Endothelial cell (in vitro differentiated cells): ENCODE measurements around the gene ESR1. TPM values are rescaled to one million over a fixed set of nuclear protein-coding genes. Genes with fewer than 3 reads are reported as not detected.
A peak's percentile ranks its signal among the peaks of the same experiment; 100 is the strongest.

Experiments
- DNase-seq: peaks from one replicate; pipeline ENCODE4 v3.0.0; 2021; ENCODE audit warnings: low spot score
- H3K27ac Mint-ChIP-seq: one replicate; pipeline ENCODE4 v1.8.0; 2021; ENCODE audit warnings: mixed read lengths, inconsistent platforms; ENCODE audit not compliant: unreplicated experiment
- H3K27me3 Mint-ChIP-seq: one replicate; pipeline ENCODE4 v1.8.0; 2021; ENCODE audit warnings: mild to moderate bottlenecking, moderate library complexity, mixed read lengths, inconsistent platforms; ENCODE audit not compliant: unreplicated experiment
- H3K36me3 Mint-ChIP-seq: one replicate; pipeline ENCODE4 v1.8.0; 2021; ENCODE audit warnings: mild to moderate bottlenecking, low read depth, mixed read lengths, inconsistent platforms; ENCODE audit not compliant: unreplicated experiment
- H3K4me1 Mint-ChIP-seq: one replicate; pipeline ENCODE4 v1.8.0; 2021; ENCODE audit warnings: mild to moderate bottlenecking, mixed read lengths, inconsistent platforms; ENCODE audit not compliant: unreplicated experiment
- H3K4me3 Mint-ChIP-seq: one replicate; pipeline ENCODE4 v1.8.0; 2021; ENCODE audit warnings: mild to moderate bottlenecking, mixed read lengths, inconsistent platforms; ENCODE audit not compliant: unreplicated experiment
- H3K9me3 Mint-ChIP-seq: one replicate; pipeline ENCODE4 v1.8.0; 2021; ENCODE audit warnings: mixed read lengths, inconsistent platforms; ENCODE audit not compliant: unreplicated experiment
- total RNA-seq: library from RNA; stranded (reverse); fragmentation: NEBNext Ultra II Directional; extraction: Animal tissue kit (Norgen Biotek cat#: 25700); gene quantifications from one replicate; pipeline ENCODE4 v1.2.1, GENCODE V29; 2021; ENCODE audit not compliant: unreplicated experiment
- TF ChIP-seq, protein P1 (sequence below): fragments of 200-600 bp; sonication (generic); IDR thresholded peaks from one replicate; pipeline ENCODE4 v1.5.0; 2021; ENCODE audit warnings: antibody characterized with exemption; ENCODE audit not compliant: unreplicated experiment

ESR1 gene
- total RNA-seq, 1 donor from 2014 or later, result 0.05 TPM

DNA sequence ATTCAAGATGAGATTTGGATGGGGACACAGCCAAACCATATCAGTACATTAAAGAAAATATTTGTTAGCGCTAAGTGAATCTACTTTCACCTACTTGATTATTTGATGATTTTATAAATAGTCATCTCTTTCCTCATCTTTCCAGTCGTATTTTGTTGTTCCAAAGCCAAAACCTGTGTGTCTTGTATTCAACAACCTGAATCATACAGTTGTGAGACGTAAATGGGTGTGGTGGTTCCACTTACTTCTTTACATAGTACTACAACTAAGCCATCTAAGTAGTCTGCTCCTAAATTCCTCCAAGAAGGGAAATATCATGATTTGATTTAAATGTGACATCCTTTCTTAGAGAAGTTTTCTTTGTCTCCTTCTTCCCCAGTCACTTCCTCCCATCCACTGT, 132.8 kb downstream of the ESR1 start:
- no peak for DNase-seq
- H3K27ac Mint-ChIP-seq, result no peak overlapping the region
- no peaks in the 10 kb centered on the region for H3K9me3 Mint-ChIP-seq
- H3K4me3 Mint-ChIP-seq, result no peak overlapping the region
- H3K36me3 Mint-ChIP-seq, result no peaks in the 10 kb centered on the region
- H3K4me1 Mint-ChIP-seq, result no peaks in the 10 kb centered on the region
- TF ChIP-seq, protein P1, sequence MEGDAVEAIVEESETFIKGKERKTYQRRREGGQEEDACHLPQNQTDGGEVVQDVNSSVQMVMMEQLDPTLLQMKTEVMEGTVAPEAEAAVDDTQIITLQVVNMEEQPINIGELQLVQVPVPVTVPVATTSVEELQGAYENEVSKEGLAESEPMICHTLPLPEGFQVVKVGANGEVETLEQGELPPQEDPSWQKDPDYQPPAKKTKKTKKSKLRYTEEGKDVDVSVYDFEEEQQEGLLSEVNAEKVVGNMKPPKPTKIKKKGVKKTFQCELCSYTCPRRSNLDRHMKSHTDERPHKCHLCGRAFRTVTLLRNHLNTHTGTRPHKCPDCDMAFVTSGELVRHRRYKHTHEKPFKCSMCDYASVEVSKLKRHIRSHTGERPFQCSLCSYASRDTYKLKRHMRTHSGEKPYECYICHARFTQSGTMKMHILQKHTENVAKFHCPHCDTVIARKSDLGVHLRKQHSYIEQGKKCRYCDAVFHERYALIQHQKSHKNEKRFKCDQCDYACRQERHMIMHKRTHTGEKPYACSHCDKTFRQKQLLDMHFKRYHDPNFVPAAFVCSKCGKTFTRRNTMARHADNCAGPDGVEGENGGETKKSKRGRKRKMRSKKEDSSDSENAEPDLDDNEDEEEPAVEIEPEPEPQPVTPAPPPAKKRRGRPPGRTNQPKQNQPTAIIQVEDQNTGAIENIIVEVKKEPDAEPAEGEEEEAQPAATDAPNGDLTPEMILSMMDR, result no peak
- H3K27me3 Mint-ChIP-seq, result no peaks in the 10 kb centered on the region

DNA sequence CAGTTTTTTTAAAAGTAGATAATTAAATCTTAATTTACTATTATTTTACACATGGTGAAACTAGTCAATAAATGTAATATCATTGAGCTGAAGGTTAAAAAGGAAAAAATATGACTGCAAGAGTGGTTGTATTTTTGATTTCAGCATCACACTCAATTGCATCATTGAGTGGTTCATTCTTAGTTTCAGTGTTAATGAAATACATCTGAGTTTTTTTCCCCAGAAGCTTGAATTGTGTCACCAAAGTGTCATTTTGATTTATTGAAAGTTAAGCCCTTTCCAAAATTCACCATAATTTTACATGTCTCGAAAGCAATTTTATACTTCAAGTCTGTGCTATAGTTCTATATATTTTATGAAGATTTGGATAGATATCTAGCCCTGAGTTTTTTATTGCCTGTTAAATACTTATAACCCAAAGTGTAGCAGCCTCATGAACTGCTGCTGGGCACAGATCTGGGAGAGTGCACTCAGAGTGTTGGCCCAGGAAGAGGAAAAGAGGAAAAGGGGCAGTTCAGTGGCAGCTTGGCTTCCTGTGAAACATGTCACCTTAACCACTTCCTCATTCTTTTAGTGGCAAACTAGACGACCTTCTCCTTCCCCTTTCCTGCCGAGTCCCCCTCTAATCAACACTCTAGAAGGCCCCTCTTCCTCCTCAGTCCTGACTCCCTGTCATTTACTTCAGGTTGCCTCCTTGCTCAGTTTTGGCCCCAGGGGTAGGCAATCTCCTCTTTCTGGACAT, 140.7 kb downstream of the ESR1 start:
- no peak overlapping the region for H3K4me3 Mint-ChIP-seq
- H3K36me3 Mint-ChIP-seq, result no peaks in the 10 kb centered on the region
- no peaks in the 10 kb centered on the region for H3K9me3 Mint-ChIP-seq
- H3K27me3 Mint-ChIP-seq, result peaks cover 2% of the 10 kb centered on the region
- peak overlapping the region; percentile 88 for H3K27ac Mint-ChIP-seq
- H3K4me1 Mint-ChIP-seq, result peaks cover 10% of the 10 kb centered on the region
- TF ChIP-seq, protein P1, result no peak
- peak; percentile 3 for DNase-seq

DNA sequence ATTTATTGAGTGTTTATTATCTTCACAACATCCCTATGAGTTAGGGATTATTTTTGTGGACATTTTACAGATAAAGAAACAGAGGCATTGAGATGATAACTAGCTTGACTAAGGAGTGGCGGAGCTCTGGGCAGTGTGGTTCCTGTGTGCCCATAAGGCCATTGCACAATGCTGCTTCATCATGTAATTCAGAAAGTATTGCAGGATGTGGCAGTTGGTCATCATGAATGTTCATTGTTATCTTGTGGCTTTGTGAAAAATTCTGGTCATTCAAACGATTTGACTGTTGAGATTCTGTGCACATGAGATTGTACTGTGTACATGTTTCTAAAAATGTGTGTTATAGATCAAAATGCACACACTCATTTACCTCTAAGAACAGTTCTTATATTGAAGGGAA, 150.8 kb downstream of the ESR1 start:
- DNase-seq, result no peak
- no peak overlapping the region for H3K4me3 Mint-ChIP-seq
- peaks cover 4% of the 10 kb centered on the region for H3K27me3 Mint-ChIP-seq
- H3K36me3 Mint-ChIP-seq, result no peaks in the 10 kb centered on the region
- no peak overlapping the region for H3K27ac Mint-ChIP-seq
- H3K4me1 Mint-ChIP-seq, result peaks cover 6% of the 10 kb centered on the region
- TF ChIP-seq, protein P1, result no peak
- no peaks in the 10 kb centered on the region for H3K9me3 Mint-ChIP-seq

DNA sequence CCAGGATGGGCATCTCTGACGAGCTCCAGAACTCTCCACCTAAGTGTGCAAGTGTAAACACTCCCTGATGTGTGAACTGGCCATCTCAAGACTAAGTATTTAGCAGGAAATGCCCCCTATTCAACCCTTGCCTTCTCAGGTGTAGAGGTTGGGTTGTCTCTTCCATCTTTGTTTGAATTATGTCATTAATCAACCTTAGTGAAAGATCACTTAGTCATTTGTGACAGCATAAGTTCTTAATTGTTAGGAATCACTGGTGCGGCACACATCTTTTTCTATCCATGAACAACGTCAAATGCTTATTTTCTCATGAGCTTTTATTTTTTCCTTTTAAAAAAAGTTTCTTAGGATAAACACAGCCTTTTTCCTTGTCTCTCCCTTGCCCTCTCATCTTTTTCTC, 151.6 kb downstream of the ESR1 start:
- Mint-ChIP-seq H3K36me3 (no peaks in the 10 kb centered on the region), H3K9me3 (no peaks in the 10 kb centered on the region), H3K27ac (no peak overlapping the region), H3K4me3 (no peak overlapping the region), H3K27me3 (peaks cover 2% of the 10 kb centered on the region), H3K4me1 (peaks cover 2% of the 10 kb centered on the region)
- no peak for DNase-seq
- TF ChIP-seq, protein P1, result no peak

DNA sequence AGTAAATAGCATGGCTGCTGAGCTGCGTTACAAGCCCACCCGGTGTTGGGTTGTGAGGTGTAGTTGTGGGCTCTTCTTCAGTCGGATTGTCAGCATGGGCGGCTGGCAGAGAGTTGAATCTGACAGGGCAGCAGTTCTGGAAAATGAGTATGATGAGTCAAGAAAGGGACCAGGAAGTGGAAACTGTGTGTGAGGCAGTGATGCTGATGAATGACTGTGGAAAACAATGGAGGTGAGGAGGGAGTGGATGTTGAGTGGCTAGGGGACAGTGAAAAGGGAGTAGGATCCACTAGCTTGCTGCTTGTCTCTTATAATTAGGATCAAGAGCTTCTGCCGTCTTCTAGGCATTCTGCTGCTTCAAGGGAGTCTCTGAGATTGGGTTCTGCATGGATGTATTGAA, 154.3 kb downstream of the ESR1 start:
- Mint-ChIP-seq H3K9me3 (no peaks in the 10 kb centered on the region), H3K27ac (no peak overlapping the region), H3K36me3 (no peaks in the 10 kb centered on the region), H3K27me3 (peaks cover 2% of the 10 kb centered on the region), H3K4me1 (no peaks in the 10 kb centered on the region), H3K4me3 (no peak overlapping the region)
- TF ChIP-seq, protein P1, result no peak
- no peak for DNase-seq
